Activated gamma-delta T cell treated with anti-CD3 and anti-CD28 coated beads, Interleukin-2, amount 50 U/mL, for 16 hours (primary cell): ENCODE results near the gene ABI2.

ENCODE experiments used
- DNase-seq: peaks from one replicate; pipeline ENCODE4 v3.0.0-alpha.2; 2020; ENCODE audit warnings: low read depth

ABI2 gene

GRCh38 chr2:203431391-203432185 is 103.4 kb downstream of the ABI2 start:
- DNase-seq, result no peak

GRCh38 chr2:203432811-203433210 is 104.6 kb downstream of the ABI2 start:
- no peak for DNase-seq

GRCh38 chr2:203436496-203436895 is 108.3 kb downstream of the ABI2 start:
- no peak for DNase-seq

- DNase-seq, result no peak
Measured at GRCh38 chr2:203437511-203437910, 109.3 kb downstream of the ABI2 start.

GRCh38 chr2:203438528-203438927 is 110.3 kb downstream of the ABI2 start:
- no peak for DNase-seq

- no peak for DNase-seq
Measured at GRCh38 chr2:203440671-203441070, 112.5 kb downstream of the ABI2 start.

GRCh38 chr2:203441463-203441862 is 113.3 kb downstream of the ABI2 start:
- DNase-seq, result no peak

GRCh38 chr2:203442463-203442862 is 114.3 kb downstream of the ABI2 start:
- DNase-seq, result no peak

- no peak for DNase-seq
Measured at GRCh38 chr2:203444738-203445137, 116.5 kb downstream of the ABI2 start.

GRCh38 chr2:203446071-203446481 is 117.9 kb downstream of the ABI2 start:
- DNase-seq, result no peak

GRCh38 chr2:203446780-203447179 is 118.6 kb downstream of the ABI2 start:
- DNase-seq, result no peak

- no peak for DNase-seq
Measured at GRCh38 chr2:203450561-203450960, 122.4 kb downstream of the ABI2 start.

- no peak for DNase-seq
Measured at GRCh38 chr2:203451011-203451410, 122.8 kb downstream of the ABI2 start.

GRCh38 chr2:203451689-203452088 is 123.5 kb downstream of the ABI2 start:
- DNase-seq, result no peak

- no peak for DNase-seq
Measured at GRCh38 chr2:203453858-203454451, 125.8 kb downstream of the ABI2 start.

- no peak for DNase-seq
Measured at GRCh38 chr2:203455209-203455608, 127.0 kb downstream of the ABI2 start.

GRCh38 chr2:203461746-203462145 is 133.6 kb downstream of the ABI2 start:
- no peak for DNase-seq

GRCh38 chr2:203462308-203462707 is 134.1 kb downstream of the ABI2 start:
- no peak for DNase-seq

- no peak for DNase-seq
Measured at GRCh38 chr2:203463266-203463678, 135.1 kb downstream of the ABI2 start.

GRCh38 chr2:203469546-203469945 is 141.4 kb downstream of the ABI2 start:
- no peak for DNase-seq

GRCh38 chr2:203470371-203470770 is 142.2 kb downstream of the ABI2 start:
- no peak for DNase-seq

GRCh38 chr2:203471323-203471722 is 143.1 kb downstream of the ABI2 start:
- DNase-seq, result no peak

- no peak for DNase-seq
Measured at GRCh38 chr2:203476881-203477280, 148.7 kb downstream of the ABI2 start.

- DNase-seq, result no peak
Measured at GRCh38 chr2:203480623-203481022, 152.4 kb downstream of the ABI2 start.
